GM10266 (cell line): Measurements from ENCODE around the gene GJC1.

Experiments
- DNase-seq: peaks from one replicate; pipeline ENCODE4 v3.0.0; 2012; ENCODE audit errors: extremely low spot score
- TF ChIP-seq, protein P1 (sequence below): IDR thresholded peaks from 2 replicates; pipeline ENCODE4 v1.5.1; 2012; ENCODE audit warnings: mild to moderate bottlenecking, low read depth; ENCODE audit not compliant: control insufficient read depth, insufficient read depth; ENCODE audit errors: missing control alignments

GJC1 gene

DNA sequence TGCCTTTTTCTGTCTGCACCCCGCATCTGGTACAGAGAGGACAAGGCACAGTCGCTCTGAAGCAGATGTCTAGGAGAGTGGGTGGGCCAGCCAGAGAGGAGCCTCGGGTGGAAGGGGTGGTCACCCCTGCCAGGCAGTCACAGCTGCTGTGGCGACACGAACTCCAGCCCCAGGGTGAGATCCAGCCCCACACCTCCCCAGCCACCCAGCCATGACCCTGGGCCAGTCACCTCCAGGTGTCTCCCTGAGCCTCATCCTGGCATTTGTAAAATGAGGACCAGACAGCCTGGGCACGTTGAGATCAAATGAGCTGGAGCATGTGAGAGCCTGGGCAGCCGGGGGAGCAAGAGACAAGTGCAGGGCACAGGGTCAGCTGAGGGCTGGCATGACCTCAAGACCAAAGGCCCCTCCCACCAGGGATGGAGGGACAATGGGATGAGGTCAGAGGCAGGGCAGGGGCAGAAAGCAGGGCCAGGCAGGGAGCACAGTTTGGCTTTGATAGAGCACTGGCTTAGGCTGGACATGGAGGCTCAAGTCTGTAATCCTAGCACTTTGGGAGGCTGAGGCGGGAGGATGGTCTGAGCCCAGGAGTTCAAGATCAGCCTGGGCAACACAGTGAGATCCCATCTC lies 63.6 kb downstream of the GJC1 start:
- TF ChIP-seq, protein P1, sequence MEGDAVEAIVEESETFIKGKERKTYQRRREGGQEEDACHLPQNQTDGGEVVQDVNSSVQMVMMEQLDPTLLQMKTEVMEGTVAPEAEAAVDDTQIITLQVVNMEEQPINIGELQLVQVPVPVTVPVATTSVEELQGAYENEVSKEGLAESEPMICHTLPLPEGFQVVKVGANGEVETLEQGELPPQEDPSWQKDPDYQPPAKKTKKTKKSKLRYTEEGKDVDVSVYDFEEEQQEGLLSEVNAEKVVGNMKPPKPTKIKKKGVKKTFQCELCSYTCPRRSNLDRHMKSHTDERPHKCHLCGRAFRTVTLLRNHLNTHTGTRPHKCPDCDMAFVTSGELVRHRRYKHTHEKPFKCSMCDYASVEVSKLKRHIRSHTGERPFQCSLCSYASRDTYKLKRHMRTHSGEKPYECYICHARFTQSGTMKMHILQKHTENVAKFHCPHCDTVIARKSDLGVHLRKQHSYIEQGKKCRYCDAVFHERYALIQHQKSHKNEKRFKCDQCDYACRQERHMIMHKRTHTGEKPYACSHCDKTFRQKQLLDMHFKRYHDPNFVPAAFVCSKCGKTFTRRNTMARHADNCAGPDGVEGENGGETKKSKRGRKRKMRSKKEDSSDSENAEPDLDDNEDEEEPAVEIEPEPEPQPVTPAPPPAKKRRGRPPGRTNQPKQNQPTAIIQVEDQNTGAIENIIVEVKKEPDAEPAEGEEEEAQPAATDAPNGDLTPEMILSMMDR = no peak
- DNase-seq = no peak

- TF ChIP-seq, protein P1 = no peak
- DNase-seq = no peak
Measured at GRCh38 chr17:44765965-44766364, 64.1 kb downstream of the GJC1 start.

DNA sequence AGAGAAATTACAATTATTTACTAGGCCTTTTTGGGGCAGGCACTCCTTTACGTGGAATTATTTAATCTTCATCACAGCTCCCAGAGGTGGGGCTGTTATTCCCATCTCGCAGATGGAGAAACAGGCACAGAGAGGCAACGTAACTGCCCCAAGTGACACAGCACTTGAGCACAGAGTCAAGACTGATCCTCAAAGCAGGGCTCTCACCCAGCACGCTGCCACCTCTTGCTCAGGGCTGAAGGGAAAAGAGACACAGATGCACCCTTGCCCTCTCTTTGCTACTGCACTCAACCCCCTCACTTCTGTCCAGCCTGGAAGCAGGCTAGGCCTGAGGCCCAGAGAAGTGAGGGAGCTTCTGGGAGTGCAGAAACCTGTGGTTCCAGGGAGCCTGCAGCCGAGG lies 66.9 kb downstream of the GJC1 start:
- TF ChIP-seq, protein P1 = no peak
- no peak for DNase-seq

- TF ChIP-seq, protein P1 = no peak
- DNase-seq = no peak
Measured at GRCh38 chr17:44761932-44762810, 67.9 kb downstream of the GJC1 start.

DNA sequence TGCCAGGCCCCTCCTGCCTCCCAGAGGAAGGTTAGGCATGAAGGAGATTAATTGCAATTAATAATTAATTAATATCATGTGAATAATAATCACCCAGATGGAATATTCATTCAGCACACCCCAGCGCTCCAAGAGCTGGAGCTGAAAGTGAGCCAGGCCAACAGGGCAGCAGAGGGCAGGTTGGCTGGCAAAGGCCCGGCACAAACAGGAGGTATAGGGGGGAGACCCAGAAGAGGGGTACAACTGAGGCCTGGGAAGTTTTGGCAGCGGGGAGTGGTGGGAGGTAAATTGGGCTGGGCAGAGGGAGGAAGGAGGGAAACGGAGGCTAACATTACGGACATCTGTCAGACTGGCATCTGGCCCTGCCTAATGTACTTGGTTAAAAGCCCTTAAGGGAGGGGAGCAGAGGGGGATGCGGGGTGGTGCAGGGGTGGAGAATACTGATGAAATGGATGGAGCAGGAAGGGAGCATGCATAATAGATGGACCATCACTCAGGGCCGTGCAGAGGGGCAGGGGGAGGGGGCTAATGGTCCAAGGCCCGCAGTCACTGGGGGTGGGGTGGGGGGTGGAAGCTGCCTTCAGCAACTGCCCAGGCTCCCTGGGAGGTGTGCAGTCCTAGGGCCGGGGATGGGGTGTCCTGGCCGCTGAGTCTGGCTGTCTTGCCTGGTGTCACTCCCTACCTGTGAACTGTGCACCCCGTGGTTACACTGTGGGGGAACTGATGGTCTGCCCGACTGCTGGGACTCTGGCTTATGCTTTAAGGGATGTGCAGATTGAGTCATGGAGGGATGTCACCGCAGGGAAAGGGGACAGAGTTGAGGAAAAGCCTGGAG lies 69.4 kb downstream of the GJC1 start:
- DNase-seq = no peak
- TF ChIP-seq, protein P1 = no peak

- no peak for DNase-seq
Measured at GRCh38 chr17:44759916-44760243, 70.2 kb downstream of the GJC1 start.

More at GRCh38 chr17:44759916-44760243, 70.2 kb downstream of the GJC1 start:
- TF ChIP-seq, protein P1 = no peak
